GM10266 (cell line): ENCODE measurements around the gene MYRIP.

Experiments
- DNase-seq: peaks from one replicate; pipeline ENCODE4 v3.0.0; 2012; ENCODE audit errors: extremely low spot score
- CTCF ChIP-seq: IDR thresholded peaks from 2 replicates; pipeline ENCODE4 v1.5.1; 2012; ENCODE audit warnings: mild to moderate bottlenecking, low read depth; ENCODE audit not compliant: control insufficient read depth, insufficient read depth; ENCODE audit errors: missing control alignments

MYRIP gene

GRCh38 chr3:40045051-40045450 lies 235.6 kb downstream of the MYRIP start:
- no peak for DNase-seq
- TF ChIP-seq CTCF: no peak

- DNase-seq: no peak
Measured at GRCh38 chr3:40046149-40046548, 236.7 kb downstream of the MYRIP start.

GRCh38 chr3:40047406-40047805 lies 238.0 kb downstream of the MYRIP start:
- no peak for DNase-seq
- no peak for TF ChIP-seq CTCF

More at GRCh38 chr3:40046149-40046548, 236.7 kb downstream of the MYRIP start:
- no peak for TF ChIP-seq CTCF

- TF ChIP-seq CTCF: no peak
- no peak for DNase-seq
Measured at GRCh38 chr3:40053663-40054062, 244.3 kb downstream of the MYRIP start.

- no peak for DNase-seq
- no peak for TF ChIP-seq CTCF
Measured at GRCh38 chr3:40054568-40055222, 245.3 kb downstream of the MYRIP start.

GRCh38 chr3:40055361-40055760 lies 246.0 kb downstream of the MYRIP start:
- no peak for TF ChIP-seq CTCF
- no peak for DNase-seq

GRCh38 chr3:40055956-40056355 lies 246.5 kb downstream of the MYRIP start:
- no peak for TF ChIP-seq CTCF
- no peak for DNase-seq
